Chondrocyte (in vitro differentiated cells): ENCODE data around the gene TFF3. TPM values are rescaled to one million over a fixed set of nuclear protein-coding genes. Genes with fewer than 3 reads are reported as not detected.

Experiments used
- DNase-seq: peaks from one replicate; pipeline ENCODE4 v3.0.0; 2021; ENCODE audit warnings: mixed read lengths, low spot score
- H3K27ac Mint-ChIP-seq: one replicate; pipeline ENCODE4 v1.8.0; 2021; ENCODE audit warnings: mild to moderate bottlenecking, moderate library complexity, mixed read lengths; ENCODE audit not compliant: unreplicated experiment
- H3K27me3 Mint-ChIP-seq: 2 replicates; pipeline ENCODE4 v1.8.0; 2021; ENCODE audit warnings: low read depth, mixed read lengths
- H3K36me3 Mint-ChIP-seq: 2 replicates; pipeline ENCODE4 v1.8.0; 2021; ENCODE audit warnings: low read depth, mixed read lengths
- H3K4me1 Mint-ChIP-seq: 2 replicates; pipeline ENCODE4 v1.8.0; 2021; ENCODE audit warnings: low read depth, mild to moderate bottlenecking, mixed read lengths
- H3K4me3 Mint-ChIP-seq: one replicate; pipeline ENCODE4 v1.8.0; 2021; ENCODE audit warnings: mild to moderate bottlenecking, moderate library complexity, mixed read lengths; ENCODE audit not compliant: unreplicated experiment
- H3K9me3 Mint-ChIP-seq: 2 replicates; pipeline ENCODE4 v1.8.0; 2021; ENCODE audit warnings: low read depth, mixed read lengths
- CTCF ChIP-seq: fragments of 200-600 bp; sonication (generic); IDR thresholded peaks from 2 replicates; pipeline ENCODE4 v1.5.0; 2021; ENCODE audit warnings: antibody characterized with exemption, mild to moderate bottlenecking, moderate library complexity
- total RNA-seq: library from RNA; stranded (reverse); gene quantifications from 3 replicates; pipeline ENCODE4 v1.2.1, GENCODE V29; 2021

TFF3 gene
- total RNA-seq, 1 donor from 2014 or later, result 1.3 TPM

- H3K4me1 Mint-ChIP-seq, result no peaks in the 10 kb centered on the region
- no peaks in the 10 kb centered on the region for H3K36me3 Mint-ChIP-seq
- TF ChIP-seq CTCF, result no peak
Observed at GRCh38 chr21:42343101-42343500, 27.9 kb upstream of the TFF3 start.

GRCh38 chr21:42341776-42342542, 26.8 kb upstream of the TFF3 start:
- no peak for TF ChIP-seq CTCF
- Mint-ChIP-seq H3K27me3 (peaks cover 10% of the 10 kb centered on the region), H3K9me3 (no peaks in the 10 kb centered on the region), H3K4me3 (no peak overlapping the region), H3K4me1 (no peaks in the 10 kb centered on the region), H3K27ac (no peak overlapping the region), H3K36me3 (no peaks in the 10 kb centered on the region)
- no peak for DNase-seq

More at GRCh38 chr21:42343101-42343500, 27.9 kb upstream of the TFF3 start:
- H3K4me3 Mint-ChIP-seq, result no peak overlapping the region
- H3K27me3 Mint-ChIP-seq, result no peaks in the 10 kb centered on the region
- no peak for DNase-seq
- no peak overlapping the region for H3K27ac Mint-ChIP-seq
- no peaks in the 10 kb centered on the region for H3K9me3 Mint-ChIP-seq

- H3K4me3 Mint-ChIP-seq, result no peak overlapping the region
- peaks cover 20% of the 10 kb centered on the region for H3K27me3 Mint-ChIP-seq
- H3K36me3 Mint-ChIP-seq, result no peaks in the 10 kb centered on the region
- H3K27ac Mint-ChIP-seq, result no peak overlapping the region
- no peaks in the 10 kb centered on the region for H3K4me1 Mint-ChIP-seq
- no peak for DNase-seq
- TF ChIP-seq CTCF, result no peak
- H3K9me3 Mint-ChIP-seq, result no peaks in the 10 kb centered on the region
Observed at GRCh38 chr21:42340187-42341050, 25.2 kb upstream of the TFF3 start.

- Mint-ChIP-seq H3K4me1 (no peaks in the 10 kb centered on the region), H3K27ac (no peak overlapping the region), H3K4me3 (no peak overlapping the region), H3K9me3 (no peaks in the 10 kb centered on the region), H3K27me3 (peaks cover 24% of the 10 kb centered on the region), H3K36me3 (no peaks in the 10 kb centered on the region)
- DNase-seq, result no peak
- TF ChIP-seq CTCF, result no peak
Observed at GRCh38 chr21:42338729-42339715, 23.8 kb upstream of the TFF3 start.
